ENCODE data around the gene SMAGP.

DNA sequence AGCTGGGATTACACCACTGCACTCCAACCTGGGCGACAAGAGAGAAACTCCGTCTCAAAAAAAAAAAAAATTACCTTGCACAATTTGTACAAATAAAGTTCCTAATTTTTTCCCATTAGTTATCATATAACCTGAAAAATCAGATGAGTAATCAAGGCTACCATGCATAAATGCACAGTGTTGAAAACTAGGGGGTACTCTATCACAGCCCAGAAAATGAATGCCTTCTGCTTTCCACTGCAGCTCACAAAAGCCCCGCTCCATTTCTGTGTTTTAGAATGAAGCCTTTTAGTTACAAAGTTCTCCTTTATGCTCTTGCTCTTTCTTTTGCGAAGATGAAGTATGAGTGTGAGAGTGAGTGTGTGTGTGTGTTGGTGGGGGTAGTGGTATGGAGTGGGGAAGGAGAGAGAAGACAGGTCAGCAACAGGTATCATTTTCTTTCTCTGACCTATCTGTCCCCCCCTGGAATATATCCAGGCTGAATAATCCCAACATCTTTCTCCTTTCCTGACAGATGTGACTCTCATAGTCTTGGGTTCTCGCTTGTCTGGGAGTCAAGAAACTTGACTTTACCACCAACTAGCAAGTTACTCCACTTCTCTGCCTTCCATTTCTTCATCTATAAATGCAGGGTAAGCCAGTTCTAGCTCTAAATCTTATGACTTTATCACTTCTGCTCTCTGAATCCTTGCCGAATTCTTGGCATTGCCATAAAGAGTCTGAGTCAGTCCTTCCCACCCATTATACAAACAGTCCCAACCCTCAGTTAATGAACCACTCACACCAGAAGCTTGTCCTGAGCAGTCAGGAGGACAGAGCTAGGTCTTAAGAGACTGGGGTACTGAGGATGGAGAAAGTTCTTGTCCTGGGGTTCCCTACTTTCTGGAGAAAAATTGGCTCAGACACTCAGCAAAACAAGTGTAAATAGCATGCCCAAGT, 37.7 kb upstream of the SMAGP start:
- TF ChIP-seq EZH2 (IDR thresholded peaks at IDR 0.05) (no peak), POLR2AphosphoS5 (IDR thresholded peaks at IDR 0.05; ENCODE audit: borderline replicate concordance, low read depth, low read length) (no peak), FOXP2 (optimal IDR thresholded peaks at IDR 0.05; ENCODE audit: control extremely low read depth, extremely low read length, insufficient read depth) (no peak)
